Fibroblast of skin of back (primary cell): ENCODE data around the gene CFAP54.
A peak's percentile ranks its signal among the peaks of the same experiment; 100 is the strongest.

Experiments used
- DNase-seq: peaks from one replicate; pipeline ENCODE4 v3.0.0-alpha.2; 2013

Gene CFAP54

DNA sequence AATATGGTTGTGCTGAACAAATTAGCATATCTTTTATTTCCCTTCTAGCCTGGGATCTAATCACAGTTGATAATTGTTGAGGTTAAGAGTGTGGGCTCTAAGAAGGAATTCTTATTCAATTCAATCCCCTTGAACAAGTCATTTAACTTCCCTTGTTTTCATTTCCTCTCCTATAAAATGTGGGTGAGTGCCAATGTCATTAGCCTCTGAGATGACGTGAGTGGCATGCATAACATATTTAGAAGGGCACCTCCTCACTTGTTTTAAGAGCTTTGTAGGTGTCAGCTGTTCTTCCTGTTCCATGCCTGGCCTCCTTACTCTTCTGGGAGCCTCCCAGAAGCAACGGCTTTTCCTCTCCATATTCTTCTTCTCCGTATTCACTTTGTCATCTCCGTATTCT is 262.2 kb downstream of the CFAP54 start:
- peak; percentile 22 for DNase-seq

GRCh38 chr12:96752211-96752610 is 262.8 kb downstream of the CFAP54 start:
- no peak for DNase-seq

GRCh38 chr12:96766232-96766631 is 276.9 kb downstream of the CFAP54 start:
- no peak for DNase-seq

- DNase-seq = no peak
Observed at GRCh38 chr12:96769400-96769799, 280.0 kb downstream of the CFAP54 start.

DNA sequence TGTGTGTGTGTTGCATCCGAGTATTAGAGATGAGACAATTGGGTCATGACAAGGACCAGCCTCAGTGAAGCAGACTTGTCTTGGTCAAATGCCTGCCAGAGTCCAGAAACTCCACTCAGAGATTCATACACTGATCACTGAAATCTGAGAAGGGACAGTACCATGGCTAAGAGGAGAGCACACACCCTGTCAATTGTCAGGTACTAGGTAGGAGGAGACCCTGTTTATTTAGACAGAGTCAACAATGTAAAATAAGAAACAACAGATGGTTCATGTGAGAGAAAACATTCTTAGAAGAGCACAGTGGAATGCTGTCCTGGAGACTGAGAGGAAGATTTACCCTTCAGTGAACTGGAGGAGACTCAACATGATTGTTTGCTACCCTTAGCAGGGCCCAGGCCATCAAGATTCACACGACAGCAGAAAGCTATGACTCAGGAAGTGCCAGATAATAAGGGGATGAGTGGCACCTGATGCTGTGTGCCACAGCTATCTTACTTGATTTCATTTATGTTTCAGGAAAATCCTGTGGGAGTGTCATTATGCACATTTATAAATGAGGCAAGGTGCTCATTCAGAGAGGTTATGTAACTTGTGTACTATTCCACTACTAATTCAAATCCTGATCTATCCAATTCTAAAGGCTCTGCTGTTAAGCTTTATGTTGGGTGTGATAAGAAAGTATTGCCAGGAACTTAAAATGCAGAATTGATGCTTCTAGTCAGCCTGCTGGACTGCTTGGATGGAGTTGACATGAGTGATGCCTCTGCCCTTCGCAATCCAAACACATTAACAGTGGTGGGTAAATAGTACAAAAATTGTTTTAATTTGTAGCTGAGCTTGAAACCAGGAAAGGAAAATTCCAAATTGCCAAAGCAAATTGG is 281.1 kb downstream of the CFAP54 start:
- peak; percentile 26 for DNase-seq

- DNase-seq = peak; percentile 4
Observed at GRCh38 chr12:96773031-96773430, 283.7 kb downstream of the CFAP54 start.

GRCh38 chr12:96774496-96775256 is 285.3 kb downstream of the CFAP54 start:
- DNase-seq = peak; percentile 86

GRCh38 chr12:96776908-96777307 is 287.5 kb downstream of the CFAP54 start:
- no peak for DNase-seq

DNA sequence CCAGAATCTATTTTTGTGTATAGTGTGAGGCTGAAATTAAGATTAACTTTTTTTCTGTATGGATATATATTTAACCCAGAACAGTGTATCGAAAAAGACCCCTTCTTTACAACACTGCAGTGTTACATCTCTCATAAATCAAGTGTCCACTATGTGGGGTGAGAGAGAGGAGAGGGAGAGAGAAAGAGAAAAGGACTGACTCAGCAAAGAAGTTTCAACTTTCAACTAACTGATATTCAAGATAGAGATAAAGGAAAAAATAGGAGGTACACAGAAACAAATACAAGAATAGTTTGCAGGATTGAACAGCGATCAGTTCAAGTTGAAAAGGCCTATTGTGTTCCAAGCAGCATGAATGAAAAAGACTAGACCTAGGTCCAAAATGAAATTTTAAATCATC is 291.0 kb downstream of the CFAP54 start:
- no peak for DNase-seq

- DNase-seq = no peak
Observed at GRCh38 chr12:96786791-96787190, 297.4 kb downstream of the CFAP54 start.

GRCh38 chr12:96803969-96804368 is 314.6 kb downstream of the CFAP54 start:
- no peak for DNase-seq

- DNase-seq = no peak
Observed at GRCh38 chr12:96806272-96806671, 316.9 kb downstream of the CFAP54 start.

DNA sequence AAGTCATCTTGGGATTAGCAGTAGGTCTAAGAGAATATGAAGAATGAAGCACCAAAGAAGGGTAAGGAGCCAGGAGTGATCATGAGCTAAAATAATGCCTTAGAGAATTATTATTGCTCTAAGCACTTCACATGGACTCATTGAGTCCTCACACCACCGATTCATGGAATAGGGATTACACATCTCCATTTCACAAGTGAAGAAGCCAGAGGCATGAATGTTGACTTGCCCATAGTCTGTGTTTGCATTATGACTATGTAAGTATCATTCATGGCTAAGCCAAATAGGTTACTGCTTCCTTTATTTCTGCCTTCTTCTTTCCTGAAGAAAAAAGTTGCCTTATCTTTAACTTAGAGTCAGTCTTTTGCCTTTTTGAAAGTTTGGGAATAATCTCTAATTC is 318.4 kb downstream of the CFAP54 start:
- no peak for DNase-seq

DNA sequence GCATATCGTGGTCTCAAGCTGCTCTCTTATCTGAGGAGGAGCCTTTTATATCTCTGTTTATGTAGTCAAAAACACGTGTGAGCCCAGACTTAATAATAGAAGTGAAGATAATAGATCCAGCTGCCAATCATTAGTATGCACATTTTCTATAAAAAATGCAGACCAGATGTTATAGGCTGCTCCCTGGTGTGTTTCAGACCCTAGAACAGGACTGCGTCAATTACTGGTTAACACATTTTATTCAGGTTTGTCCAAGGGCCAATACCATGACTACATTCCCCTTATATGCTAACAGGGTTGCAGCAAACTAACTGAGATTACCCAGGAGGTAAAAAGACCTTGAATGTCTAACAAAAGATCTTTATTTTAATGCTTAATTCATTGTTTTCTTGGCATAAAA is 319.2 kb downstream of the CFAP54 start:
- no peak for DNase-seq

DNA sequence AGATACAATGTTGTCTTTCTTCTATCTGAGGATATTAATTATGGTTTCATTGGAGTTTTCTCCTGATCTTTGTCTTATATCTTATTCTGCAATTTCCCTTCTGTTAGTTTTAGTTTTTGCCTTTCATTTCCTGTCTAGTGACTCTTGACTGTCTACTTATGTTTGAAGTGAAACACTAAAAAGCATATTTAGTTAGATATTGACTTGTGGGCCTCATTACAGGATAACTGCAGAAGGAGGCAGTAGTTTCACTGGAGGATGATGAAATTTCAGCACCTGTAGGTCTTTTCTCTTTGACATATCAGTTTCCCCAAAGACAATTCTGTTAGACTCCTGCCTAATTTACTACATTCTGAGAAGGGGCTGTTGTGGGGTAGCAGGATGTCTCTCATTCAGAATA is 320.1 kb downstream of the CFAP54 start:
- DNase-seq = no peak

DNA sequence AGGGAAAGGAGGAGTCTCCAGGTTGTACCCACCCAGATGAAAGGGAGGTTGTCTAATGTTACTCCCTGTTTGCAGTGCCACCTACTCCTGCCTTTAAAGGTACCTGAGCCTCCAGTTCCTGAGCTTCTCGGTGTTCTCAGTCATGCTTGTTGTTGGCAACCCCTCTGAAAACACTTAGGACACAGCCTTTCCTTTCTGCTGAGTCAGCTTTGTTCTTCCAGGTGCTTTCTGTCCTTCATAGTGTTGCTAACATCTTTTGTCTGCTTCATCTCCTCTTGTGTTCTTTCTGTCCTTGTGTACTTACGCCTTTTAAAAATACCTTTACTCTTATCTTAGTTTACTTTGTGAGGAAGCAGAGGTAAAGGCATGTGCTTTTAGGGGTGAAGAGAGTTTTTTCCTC is 320.7 kb downstream of the CFAP54 start:
- no peak for DNase-seq

DNA sequence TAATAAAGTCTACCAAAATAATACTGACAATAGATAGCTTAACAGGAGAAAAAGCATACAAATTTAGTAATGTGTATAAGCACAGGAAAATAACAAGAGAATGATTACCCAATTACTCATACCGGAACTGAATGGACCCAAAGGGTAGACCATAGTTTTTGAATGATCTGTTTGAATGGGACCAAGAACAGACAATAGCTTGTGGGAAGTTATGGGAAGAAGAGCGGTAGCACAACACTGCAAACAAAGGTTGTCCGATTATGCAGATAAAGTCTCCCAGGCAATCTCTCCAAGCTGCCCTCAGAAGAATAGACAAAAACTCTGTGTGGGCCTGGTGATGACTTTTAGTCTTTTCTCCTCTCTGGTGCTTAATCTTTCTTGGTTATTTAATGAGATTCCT is 321.1 kb downstream of the CFAP54 start:
- DNase-seq = no peak

DNA sequence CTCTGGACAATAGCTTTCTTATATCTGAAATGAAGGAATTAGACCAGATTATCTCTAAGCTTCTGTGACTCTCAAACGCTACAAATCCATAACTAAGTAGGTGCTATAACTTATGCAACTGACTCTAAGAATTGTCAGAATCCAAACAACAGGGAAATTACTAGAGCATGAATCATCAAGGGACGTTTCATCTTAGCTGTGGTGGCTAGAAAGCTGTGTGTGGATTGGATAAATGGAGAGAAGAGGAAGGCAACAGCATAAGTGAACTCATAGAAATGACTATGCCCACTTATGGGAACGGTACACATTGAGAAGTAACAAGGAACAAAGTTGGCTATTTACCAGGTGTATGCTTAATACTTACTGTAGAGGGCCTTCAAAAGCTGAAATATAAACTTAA is 321.7 kb downstream of the CFAP54 start:
- DNase-seq = peak; percentile 88

GRCh38 chr12:96812153-96812552 is 322.8 kb downstream of the CFAP54 start:
- DNase-seq = no peak

DNA sequence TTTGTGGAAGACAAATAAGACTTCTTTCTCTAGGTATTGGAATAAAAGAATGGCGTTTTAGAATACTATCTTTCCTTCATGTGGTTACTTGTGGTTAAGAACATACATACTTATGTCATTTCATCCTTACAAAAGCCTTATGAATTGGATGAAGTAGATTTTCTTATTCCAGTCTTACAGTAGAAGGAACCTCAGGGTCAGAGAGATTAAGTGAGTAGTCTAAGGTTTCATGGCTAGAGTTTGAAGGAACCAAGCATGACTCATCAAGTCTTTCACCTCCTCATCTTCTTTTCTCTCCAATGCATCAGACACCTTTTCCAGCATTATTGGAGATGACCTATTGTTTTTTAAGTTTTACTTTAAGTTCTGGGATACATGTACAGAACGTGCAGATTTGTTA is 324.8 kb downstream of the CFAP54 start:
- no peak for DNase-seq

GRCh38 chr12:96821592-96821991 is 332.2 kb downstream of the CFAP54 start:
- no peak for DNase-seq

GRCh38 chr12:96822641-96823040 is 333.3 kb downstream of the CFAP54 start:
- no peak for DNase-seq

DNA sequence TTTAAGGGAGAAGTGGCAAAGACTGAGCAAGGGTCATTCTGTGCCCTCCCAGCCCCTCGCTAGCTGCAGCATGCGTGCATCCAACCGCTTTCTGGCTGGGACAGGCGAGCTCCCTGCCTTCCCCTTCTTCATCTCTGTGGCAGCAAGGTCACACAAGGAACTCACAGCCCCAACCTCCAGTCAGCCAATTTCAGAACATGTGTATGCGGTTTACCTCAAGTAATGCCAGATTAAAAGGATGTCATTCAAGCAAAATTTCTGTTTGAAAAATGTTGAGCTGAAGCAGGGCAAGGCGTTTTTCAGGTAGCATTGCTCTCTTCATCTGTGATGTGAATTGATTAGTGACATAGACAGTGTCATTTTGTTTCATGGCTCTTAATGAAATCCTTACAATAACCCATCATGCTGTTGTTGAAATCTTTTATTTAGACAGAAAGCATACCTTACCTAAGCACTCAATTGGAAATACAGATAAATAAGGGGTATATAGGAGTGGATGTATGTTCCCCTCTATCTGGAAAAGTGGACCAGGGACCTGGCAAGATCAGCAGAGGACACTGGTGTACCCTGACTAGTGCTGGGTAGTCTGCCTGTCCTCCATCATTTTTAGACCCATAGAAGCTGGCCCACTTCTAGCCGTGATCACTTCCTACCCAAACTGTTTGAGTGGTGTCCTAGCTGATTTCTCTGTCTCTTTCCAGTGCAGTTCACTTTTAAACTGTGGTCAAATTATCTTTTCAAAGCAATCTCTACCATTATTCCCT is 334.9 kb downstream of the CFAP54 start:
- DNase-seq = no peak
